Panc1 (cell line): ENCODE data around the gene NPB.

Experiments
- POLR2AphosphoS5 ChIP-seq: IDR thresholded peaks from 2 replicates; pipeline ENCODE4 v1.6.1; 2012; ENCODE audit warnings: mild to moderate bottlenecking, low read depth, low read length, moderate library complexity
- SIN3A ChIP-seq: IDR thresholded peaks from 2 replicates; pipeline ENCODE4 v1.6.1; 2012; ENCODE audit warnings: low read depth, mild to moderate bottlenecking, low read length, moderate library complexity, borderline replicate concordance; ENCODE audit not compliant: insufficient read depth
- TCF7L2 ChIP-seq: IDR thresholded peaks from 2 replicates; pipeline ENCODE4 v1.6.1; 2011; ENCODE audit warnings: mild to moderate bottlenecking, low read depth, low read length, inconsistent platforms
- TF ChIP-seq, protein P1 (sequence below): fragments of 450-650 bp; IDR thresholded peaks from 2 replicates; pipeline ENCODE4 v1.5.1; 2017; ENCODE audit warnings: mild to moderate bottlenecking
- TF ChIP-seq, protein P2 (sequence below), 2 experiments: IDR thresholded peaks; 2 replicates each; pipeline ENCODE4 v1.6.1; 2011 to 2012; ENCODE audit warnings: low read depth in 2 of 2, control low read depth in 1 of 2, low read length in 1 of 2, mild to moderate bottlenecking in 1 of 2, moderate library complexity in 1 of 2; ENCODE audit not compliant: insufficient read depth in 1 of 2

DNA sequence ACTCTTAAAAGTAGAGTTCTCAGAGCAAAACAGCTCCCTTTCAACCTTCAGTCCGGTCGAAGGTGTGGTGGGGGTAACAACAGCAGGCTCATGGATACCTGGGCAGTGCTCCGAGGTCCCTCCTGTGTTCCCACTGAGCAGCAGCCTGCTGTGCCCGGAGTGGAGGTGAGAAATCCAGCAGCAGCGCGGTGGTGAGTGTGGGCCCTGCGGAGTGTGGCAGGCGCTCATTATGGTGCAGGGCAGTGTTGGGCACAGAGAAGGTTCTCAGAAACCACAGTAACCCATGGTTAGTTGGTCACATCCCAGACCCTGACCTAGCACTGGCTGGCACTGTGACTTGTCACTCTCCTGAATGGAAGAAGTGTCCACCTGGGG, 36.7 kb upstream of the NPB start:
- TF ChIP-seq, protein P1, sequence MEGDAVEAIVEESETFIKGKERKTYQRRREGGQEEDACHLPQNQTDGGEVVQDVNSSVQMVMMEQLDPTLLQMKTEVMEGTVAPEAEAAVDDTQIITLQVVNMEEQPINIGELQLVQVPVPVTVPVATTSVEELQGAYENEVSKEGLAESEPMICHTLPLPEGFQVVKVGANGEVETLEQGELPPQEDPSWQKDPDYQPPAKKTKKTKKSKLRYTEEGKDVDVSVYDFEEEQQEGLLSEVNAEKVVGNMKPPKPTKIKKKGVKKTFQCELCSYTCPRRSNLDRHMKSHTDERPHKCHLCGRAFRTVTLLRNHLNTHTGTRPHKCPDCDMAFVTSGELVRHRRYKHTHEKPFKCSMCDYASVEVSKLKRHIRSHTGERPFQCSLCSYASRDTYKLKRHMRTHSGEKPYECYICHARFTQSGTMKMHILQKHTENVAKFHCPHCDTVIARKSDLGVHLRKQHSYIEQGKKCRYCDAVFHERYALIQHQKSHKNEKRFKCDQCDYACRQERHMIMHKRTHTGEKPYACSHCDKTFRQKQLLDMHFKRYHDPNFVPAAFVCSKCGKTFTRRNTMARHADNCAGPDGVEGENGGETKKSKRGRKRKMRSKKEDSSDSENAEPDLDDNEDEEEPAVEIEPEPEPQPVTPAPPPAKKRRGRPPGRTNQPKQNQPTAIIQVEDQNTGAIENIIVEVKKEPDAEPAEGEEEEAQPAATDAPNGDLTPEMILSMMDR, result no peak
- TF ChIP-seq POLR2AphosphoS5 (no peak), TCF7L2 (no peak), SIN3A (no peak)
- TF ChIP-seq, protein P2, sequence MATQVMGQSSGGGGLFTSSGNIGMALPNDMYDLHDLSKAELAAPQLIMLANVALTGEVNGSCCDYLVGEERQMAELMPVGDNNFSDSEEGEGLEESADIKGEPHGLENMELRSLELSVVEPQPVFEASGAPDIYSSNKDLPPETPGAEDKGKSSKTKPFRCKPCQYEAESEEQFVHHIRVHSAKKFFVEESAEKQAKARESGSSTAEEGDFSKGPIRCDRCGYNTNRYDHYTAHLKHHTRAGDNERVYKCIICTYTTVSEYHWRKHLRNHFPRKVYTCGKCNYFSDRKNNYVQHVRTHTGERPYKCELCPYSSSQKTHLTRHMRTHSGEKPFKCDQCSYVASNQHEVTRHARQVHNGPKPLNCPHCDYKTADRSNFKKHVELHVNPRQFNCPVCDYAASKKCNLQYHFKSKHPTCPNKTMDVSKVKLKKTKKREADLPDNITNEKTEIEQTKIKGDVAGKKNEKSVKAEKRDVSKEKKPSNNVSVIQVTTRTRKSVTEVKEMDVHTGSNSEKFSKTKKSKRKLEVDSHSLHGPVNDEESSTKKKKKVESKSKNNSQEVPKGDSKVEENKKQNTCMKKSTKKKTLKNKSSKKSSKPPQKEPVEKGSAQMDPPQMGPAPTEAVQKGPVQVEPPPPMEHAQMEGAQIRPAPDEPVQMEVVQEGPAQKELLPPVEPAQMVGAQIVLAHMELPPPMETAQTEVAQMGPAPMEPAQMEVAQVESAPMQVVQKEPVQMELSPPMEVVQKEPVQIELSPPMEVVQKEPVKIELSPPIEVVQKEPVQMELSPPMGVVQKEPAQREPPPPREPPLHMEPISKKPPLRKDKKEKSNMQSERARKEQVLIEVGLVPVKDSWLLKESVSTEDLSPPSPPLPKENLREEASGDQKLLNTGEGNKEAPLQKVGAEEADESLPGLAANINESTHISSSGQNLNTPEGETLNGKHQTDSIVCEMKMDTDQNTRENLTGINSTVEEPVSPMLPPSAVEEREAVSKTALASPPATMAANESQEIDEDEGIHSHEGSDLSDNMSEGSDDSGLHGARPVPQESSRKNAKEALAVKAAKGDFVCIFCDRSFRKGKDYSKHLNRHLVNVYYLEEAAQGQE (IDR thresholded peaks at IDR 0.05; ENCODE audit: insufficient read depth in 1 of 2, low read depth in 2 of 2, low read length in 1 of 2), result no peak
